Measurements from ENCODE around the gene KCNK4.

The KCNK4 gene

DNA sequence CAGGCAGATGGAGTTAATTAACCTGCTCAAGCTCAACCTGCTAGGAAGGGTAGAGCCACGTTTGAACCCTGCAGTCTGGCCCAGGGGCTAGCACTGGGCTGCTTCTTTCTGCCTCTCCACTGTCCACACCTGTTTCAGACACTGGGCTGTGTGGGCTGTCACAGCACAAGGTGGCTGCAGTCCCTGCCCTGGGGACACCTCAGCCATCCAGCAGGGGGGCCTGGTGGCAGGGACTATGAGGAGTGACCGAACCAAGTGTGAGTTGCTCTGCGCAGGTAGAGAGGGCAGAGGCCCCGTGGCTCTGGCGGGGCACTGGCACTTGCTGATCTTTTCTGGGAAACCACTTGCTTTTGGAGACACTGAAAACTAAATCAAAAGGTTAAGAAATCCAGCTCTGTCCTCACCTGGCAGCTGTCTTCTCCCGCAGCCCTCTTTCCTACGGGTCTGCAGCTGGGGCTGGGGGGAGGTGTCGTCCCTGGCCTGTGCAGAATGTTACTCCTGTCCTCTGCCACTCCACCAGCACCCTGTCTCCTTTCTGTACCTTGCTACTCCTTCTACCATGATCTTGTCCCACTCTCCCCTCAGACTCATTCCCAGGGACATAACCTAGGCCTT, 12.4 kb upstream of the KCNK4 start:
- Histone ChIP-seq H3K27me3 (replicated peaks in 2 of 5; ENCODE audit: control insufficient read depth in 4 of 5, insufficient read depth in 5 of 5, low read length in 4 of 5) (no peaks in the 10 kb centered on the region), H3K27ac (ENCODE audit: insufficient read depth in 1 of 2, low read depth in 1 of 2, low read length in 2 of 2, poor library complexity in 1 of 2, severe bottlenecking in 2 of 2) (no peak overlapping the region), H3K36me3 (ENCODE audit: control insufficient read depth in 4 of 4, insufficient read depth in 4 of 4, low read length in 3 of 4) (peaks cover 6 to 33% (median 24%) of the 10 kb centered on the region in 4 experiments), H3K4me1 (ENCODE audit: control extremely low read depth in 1 of 4, control insufficient read depth in 4 of 4, insufficient read depth in 4 of 4, low read length in 3 of 4) (peaks cover 0 to 5% (median under 1%) of the 10 kb centered on the region in 4 experiments), H3K4me3 (ENCODE audit: control insufficient read depth in 1 of 7, extremely low read depth in 1 of 7, insufficient read depth in 4 of 7, low read depth in 2 of 7, low read length in 6 of 7) (no peak overlapping the region), H3K9me3 (ENCODE audit: control extremely low read depth in 1 of 5, control insufficient read depth in 4 of 5, insufficient read depth in 2 of 5, low read depth in 1 of 5, low read length in 4 of 5) (no peaks in the 10 kb centered on the region)
- POLR2A ChIA-PET, result no interaction called here
- no peak for DNase-seq
- 93% methylated on average over 8 of the region's 8 CpGs for WGBS (ENCODE audit: insufficient coverage)
- CTCF ChIA-PET, result interaction anchor here (0.7 to 4.8 kb wide), 4 partner anchors 11 to 54 kb away, joined by 3 to 19 read pairs (median 4); partner anchors contain the start of gene CATSPERZ

DNA sequence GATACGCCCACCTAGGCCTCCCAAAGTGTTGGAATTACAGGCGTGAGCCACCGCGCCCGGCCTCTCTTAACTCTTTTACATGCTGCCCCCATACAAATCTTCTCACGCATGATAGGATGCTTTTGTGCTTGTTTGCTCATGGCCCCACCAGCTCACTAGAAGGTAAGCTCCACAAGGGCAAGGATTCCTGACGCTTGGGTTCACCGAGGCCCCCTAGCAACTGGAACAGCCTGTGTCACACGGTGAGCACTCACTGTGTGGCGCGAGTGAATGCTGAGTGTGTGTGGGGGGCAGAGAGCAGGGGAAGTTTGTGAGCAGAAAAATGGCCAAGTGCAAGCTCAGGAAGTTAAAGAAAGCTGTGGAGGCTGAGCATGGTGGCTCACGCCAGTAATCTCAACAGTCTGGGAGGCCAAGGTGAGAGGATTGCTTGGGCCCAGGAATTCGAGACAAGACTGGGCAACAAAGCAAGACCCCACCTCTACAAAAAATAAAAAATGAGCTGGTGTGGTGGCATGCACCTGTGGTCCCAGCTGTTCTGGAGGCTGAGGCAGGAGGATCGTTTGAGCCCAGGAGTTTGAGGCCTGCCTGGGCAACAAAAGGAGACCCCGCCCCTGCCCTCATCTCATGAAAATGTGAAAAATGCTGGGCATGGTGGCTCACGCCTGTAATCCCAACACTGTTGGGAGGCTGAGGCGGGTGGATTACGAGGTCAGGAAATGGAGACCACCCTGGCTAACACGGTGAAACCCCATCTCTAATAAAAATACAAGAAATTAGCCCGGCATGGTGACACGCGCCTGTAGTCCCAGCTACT, 8.9 kb upstream of the KCNK4 start:
- Histone ChIP-seq H3K4me1 (ENCODE audit: control extremely low read depth in 1 of 4, control insufficient read depth in 4 of 4, insufficient read depth in 4 of 4, low read length in 3 of 4) (peaks cover 0 to 21% (median 20%) of the 10 kb centered on the region in 4 experiments), H3K27me3 (replicated peaks in 2 of 5; ENCODE audit: control insufficient read depth in 4 of 5, insufficient read depth in 5 of 5, low read length in 4 of 5) (no peaks in the 10 kb centered on the region), H3K27ac (ENCODE audit: insufficient read depth in 1 of 2, low read depth in 1 of 2, low read length in 2 of 2, poor library complexity in 1 of 2, severe bottlenecking in 2 of 2) (no peak overlapping the region), H3K4me3 (ENCODE audit: control insufficient read depth in 1 of 7, extremely low read depth in 1 of 7, insufficient read depth in 4 of 7, low read depth in 2 of 7, low read length in 6 of 7) (no peak overlapping the region), H3K36me3 (ENCODE audit: control insufficient read depth in 4 of 4, insufficient read depth in 4 of 4, low read length in 3 of 4) (peaks cover 4 to 26% (median 12%) of the 10 kb centered on the region in 4 experiments), H3K9me3 (ENCODE audit: control extremely low read depth in 1 of 5, control insufficient read depth in 4 of 5, insufficient read depth in 2 of 5, low read depth in 1 of 5, low read length in 4 of 5) (no peaks in the 10 kb centered on the region)
- POLR2A ChIA-PET, result interaction anchor here (0.7 kb wide), 1 partner anchor 45 kb away, joined by 6 read pairs; no protein-coding TSS in a partner anchor
- WGBS (ENCODE audit: insufficient coverage), result 98% methylated on average over 15 of the region's 22 CpGs
- no peak for DNase-seq
- CTCF ChIA-PET, result interaction anchor here (0.6 to 6.4 kb wide), 5 partner anchors 11 to 122 kb away, joined by 3 to 42 read pairs (median 3); partner anchors contain the start of gene CATSPERZ

GRCh38 chr11:64283092-64283491, 8.0 kb upstream of the KCNK4 start:
- Histone ChIP-seq H3K9me3 (ENCODE audit: control extremely low read depth in 1 of 5, control insufficient read depth in 4 of 5, insufficient read depth in 2 of 5, low read depth in 1 of 5, low read length in 4 of 5) (no peaks in the 10 kb centered on the region), H3K27ac (ENCODE audit: insufficient read depth in 1 of 2, low read depth in 1 of 2, low read length in 2 of 2, poor library complexity in 1 of 2, severe bottlenecking in 2 of 2) (peak overlapping the region; percentile 28 to 99), H3K4me1 (ENCODE audit: control extremely low read depth in 1 of 4, control insufficient read depth in 4 of 4, insufficient read depth in 4 of 4, low read length in 3 of 4) (peaks cover 0 to 21% (median 20%) of the 10 kb centered on the region in 4 experiments), H3K36me3 (ENCODE audit: control insufficient read depth in 4 of 4, insufficient read depth in 4 of 4, low read length in 3 of 4) (peaks cover 4 to 21% (median 9%) of the 10 kb centered on the region in 4 experiments), H3K4me3 (ENCODE audit: control insufficient read depth in 1 of 7, extremely low read depth in 1 of 7, insufficient read depth in 4 of 7, low read depth in 2 of 7, low read length in 6 of 7) (no peak overlapping the region), H3K27me3 (replicated peaks in 2 of 5; ENCODE audit: control insufficient read depth in 4 of 5, insufficient read depth in 5 of 5, low read length in 4 of 5) (no peaks in the 10 kb centered on the region)
- no peak for DNase-seq
- ChIA-PET POLR2A (interaction anchor here (2.9 kb wide), 1 partner anchor 13 kb away, joined by 30 read pairs; no protein-coding TSS in a partner anchor), CTCF (interaction anchor here (0.6 to 6.4 kb wide), 8 partner anchors 9 to 123 kb away, joined by 3 to 42 read pairs (median 6); partner anchors contain the start of genes CATSPERZ, FERMT3 and PLCB3)
- 100% methylated on average over 3 of the region's 3 CpGs for WGBS (ENCODE audit: insufficient coverage)

DNA sequence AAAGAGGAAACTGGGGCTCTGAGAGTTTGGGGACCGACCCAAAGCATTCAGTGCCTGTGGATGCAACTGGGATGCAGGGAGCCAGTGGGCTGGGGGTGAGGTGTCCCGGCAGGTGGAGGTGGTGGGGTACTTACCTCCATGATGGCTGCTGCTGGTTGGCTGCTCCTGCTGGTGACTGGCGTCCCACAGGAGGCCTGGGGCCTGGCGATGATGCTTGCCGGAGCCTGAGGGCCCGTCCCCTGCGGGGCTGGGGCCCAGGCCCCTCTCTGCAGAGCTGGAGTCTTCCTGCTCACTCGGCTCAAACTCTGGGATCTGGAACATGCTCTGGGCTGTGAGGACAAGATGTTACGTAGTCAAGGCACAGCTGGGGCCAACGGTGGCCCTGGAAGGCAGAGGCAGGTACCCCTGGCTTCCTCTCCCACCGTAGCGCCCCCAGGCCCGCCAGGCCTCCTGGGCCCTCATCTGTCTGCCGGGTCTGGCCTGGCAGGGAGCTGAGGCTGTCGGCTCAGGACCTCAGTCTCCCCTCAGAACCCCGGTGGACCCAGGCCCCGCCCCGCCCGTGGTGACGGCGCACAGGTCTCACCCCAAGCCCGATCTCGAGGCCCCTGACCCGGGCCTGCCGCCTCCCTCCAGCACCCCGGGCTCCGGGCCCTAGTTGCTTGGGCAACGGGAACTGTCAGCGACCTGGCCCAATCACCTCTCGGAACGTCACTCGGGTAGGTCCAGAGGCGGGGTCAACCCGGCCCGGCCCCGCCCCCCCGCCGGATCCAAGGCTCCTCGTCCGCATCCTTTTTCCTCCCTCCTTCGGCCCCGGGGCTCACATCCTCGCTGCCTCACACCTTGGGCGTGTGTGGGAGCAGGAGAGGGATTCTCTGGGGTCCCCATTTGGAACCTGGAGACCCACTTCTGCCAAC, 6.8 kb upstream of the KCNK4 start, which contains the start of gene BAD:
TSS of gene BAD (minus strand) at position 618 of the 914 bp plus-strand sequence. CDS start at position 321, 297 bp downstream.
- H3K4me3 ChIP-seq (ENCODE audit: control insufficient read depth in 1 of 7, extremely low read depth in 1 of 7, insufficient read depth in 4 of 7, low read depth in 2 of 7, low read length in 6 of 7), result peak within 1 kb of the TSS; percentile 54 to 92 (median 81)
- ChIA-PET POLR2A (interaction anchor here (0.6 to 2.9 kb wide), 4 partner anchors 14 to 1136 kb away, joined by 3 to 30 read pairs (median 4); partner anchors contain the start of gene FKBP2), CTCF (interaction anchor here (0.6 to 6.4 kb wide), 13 partner anchors 7 to 79 kb away, joined by 3 to 42 read pairs (median 4); partner anchors contain the start of genes CATSPERZ, FERMT3, PLCB3 and TRMT112)

GRCh38 chr11:64284962-64285884, 5.9 kb upstream of the KCNK4 start, which contains the start of gene GPR137:
TSS of gene GPR137 (plus strand) at chr11:64285848. CDS start at chr11:64286525, 677 bp downstream.
- Histone ChIP-seq H3K4me3 (ENCODE audit: control insufficient read depth in 1 of 7, extremely low read depth in 1 of 7, insufficient read depth in 4 of 7, low read depth in 2 of 7, low read length in 6 of 7) (peak within 1 kb of the TSS; percentile 54 to 92 (median 81)), H3K27me3 (replicated peaks in 2 of 5; ENCODE audit: control insufficient read depth in 4 of 5, insufficient read depth in 5 of 5, low read length in 4 of 5) (peaks cover 0 to 10% (median 0%) of the 10 kb centered on the region in 5 experiments), H3K36me3 (ENCODE audit: control insufficient read depth in 4 of 4, insufficient read depth in 4 of 4, low read length in 3 of 4) (peaks cover 0 to 12% (median 2%) of the 10 kb centered on the region in 4 experiments), H3K9me3 (ENCODE audit: control extremely low read depth in 1 of 5, control insufficient read depth in 4 of 5, insufficient read depth in 2 of 5, low read depth in 1 of 5, low read length in 4 of 5) (no peaks in the 10 kb centered on the region), H3K27ac (ENCODE audit: insufficient read depth in 1 of 2, low read depth in 1 of 2, low read length in 2 of 2, poor library complexity in 1 of 2, severe bottlenecking in 2 of 2) (peak within 1 kb of the TSS; percentile 98 to 99), H3K4me1 (ENCODE audit: control extremely low read depth in 1 of 4, control insufficient read depth in 4 of 4, insufficient read depth in 4 of 4, low read length in 3 of 4) (peaks cover 0 to 21% (median 20%) of the 10 kb centered on the region in 4 experiments)
- POLR2A ChIA-PET, result interaction anchor here (0.6 to 2.9 kb wide), 6 partner anchors 15 to 1135 kb away, joined by 3 to 30 read pairs (median 3); partner anchors contain the start of genes FKBP2 and PPP1R14B
- CTCF ChIA-PET, result interaction anchor here (0.8 to 6.4 kb wide), 8 partner anchors 8 to 78 kb away, joined by 3 to 42 read pairs (median 4); partner anchors contain the start of genes CATSPERZ and TRMT112
- DNase-seq, result peak; percentile 81 to 91 (median 89)
- under 1% methylated on average over 63 of the region's 102 CpGs for WGBS (ENCODE audit: insufficient coverage)

More for the DNA sequence above, 6.8 kb upstream of the KCNK4 start, which contains the start of gene BAD:
- Histone ChIP-seq H3K27ac (ENCODE audit: insufficient read depth in 1 of 2, low read depth in 1 of 2, low read length in 2 of 2, poor library complexity in 1 of 2, severe bottlenecking in 2 of 2) (peak within 1 kb of the TSS; percentile 98 to 99), H3K36me3 (ENCODE audit: control insufficient read depth in 4 of 4, insufficient read depth in 4 of 4, low read length in 3 of 4) (peaks cover 0 to 12% (median 3%) of the 10 kb centered on the region in 4 experiments), H3K9me3 (ENCODE audit: control extremely low read depth in 1 of 5, control insufficient read depth in 4 of 5, insufficient read depth in 2 of 5, low read depth in 1 of 5, low read length in 4 of 5) (no peaks in the 10 kb centered on the region), H3K4me1 (ENCODE audit: control extremely low read depth in 1 of 4, control insufficient read depth in 4 of 4, insufficient read depth in 4 of 4, low read length in 3 of 4) (peaks cover 0 to 21% (median 20%) of the 10 kb centered on the region in 4 experiments), H3K27me3 (replicated peaks in 2 of 5; ENCODE audit: control insufficient read depth in 4 of 5, insufficient read depth in 5 of 5, low read length in 4 of 5) (peaks cover 0 to under 1% (median 0%) of the 10 kb centered on the region in 5 experiments)
- DNase-seq, result peak; percentile 91 to 93 (median 93)
- 6% methylated on average over 29 of the region's 44 CpGs for WGBS (ENCODE audit: insufficient coverage)
